Measurements from ENCODE around the gene ARPC5. TPM values are rescaled to one million over a fixed set of nuclear protein-coding genes. Genes with fewer than 3 reads are reported as not detected.
A peak's percentile ranks its signal among the peaks of the same experiment; 100 is the strongest.

ARPC5 gene
- total RNA-seq, 1 donor from 2014 or later: 142 TPM

- intact Hi-C loops (cut with DNase I): no loop called here
Measured at GRCh38 chr1:183595537-183595936, 40.0 kb downstream of the ARPC5 start.

GRCh38 chr1:183593356-183593755 is 42.2 kb downstream of the ARPC5 start:
- ATAC-seq (peak; percentile 48), DNase-seq (ENCODE audit: low spot score) (no peak)
- intact Hi-C loops (cut with DNase I): no loop called here

More at GRCh38 chr1:183595537-183595936, 40.0 kb downstream of the ARPC5 start:
- ATAC-seq: no peak
- DNase-seq (ENCODE audit: low spot score): no peak

DNA sequence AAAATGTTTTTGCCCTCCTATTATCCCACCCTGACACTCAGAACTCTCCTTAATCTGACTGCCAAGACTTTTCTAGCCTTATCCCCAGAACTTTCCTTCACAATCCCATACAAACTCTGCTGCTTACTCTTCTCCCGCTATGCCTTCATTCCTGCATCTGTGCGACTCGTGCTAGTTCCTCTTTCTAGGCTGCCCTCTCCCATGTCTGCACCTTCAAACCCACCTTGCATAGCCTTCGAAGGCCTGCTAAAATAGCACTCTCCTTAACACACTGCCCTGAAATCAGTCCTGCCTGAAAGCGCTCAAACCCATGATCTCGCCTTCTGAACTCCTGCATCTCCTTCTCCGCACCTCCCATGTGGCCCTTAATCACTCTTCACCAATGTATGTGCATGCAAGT is 42.9 kb downstream of the ARPC5 start:
- intact Hi-C loops (cut with DNase I): no loop called here
- ATAC-seq (no peak), DNase-seq (ENCODE audit: low spot score) (no peak)

DNA sequence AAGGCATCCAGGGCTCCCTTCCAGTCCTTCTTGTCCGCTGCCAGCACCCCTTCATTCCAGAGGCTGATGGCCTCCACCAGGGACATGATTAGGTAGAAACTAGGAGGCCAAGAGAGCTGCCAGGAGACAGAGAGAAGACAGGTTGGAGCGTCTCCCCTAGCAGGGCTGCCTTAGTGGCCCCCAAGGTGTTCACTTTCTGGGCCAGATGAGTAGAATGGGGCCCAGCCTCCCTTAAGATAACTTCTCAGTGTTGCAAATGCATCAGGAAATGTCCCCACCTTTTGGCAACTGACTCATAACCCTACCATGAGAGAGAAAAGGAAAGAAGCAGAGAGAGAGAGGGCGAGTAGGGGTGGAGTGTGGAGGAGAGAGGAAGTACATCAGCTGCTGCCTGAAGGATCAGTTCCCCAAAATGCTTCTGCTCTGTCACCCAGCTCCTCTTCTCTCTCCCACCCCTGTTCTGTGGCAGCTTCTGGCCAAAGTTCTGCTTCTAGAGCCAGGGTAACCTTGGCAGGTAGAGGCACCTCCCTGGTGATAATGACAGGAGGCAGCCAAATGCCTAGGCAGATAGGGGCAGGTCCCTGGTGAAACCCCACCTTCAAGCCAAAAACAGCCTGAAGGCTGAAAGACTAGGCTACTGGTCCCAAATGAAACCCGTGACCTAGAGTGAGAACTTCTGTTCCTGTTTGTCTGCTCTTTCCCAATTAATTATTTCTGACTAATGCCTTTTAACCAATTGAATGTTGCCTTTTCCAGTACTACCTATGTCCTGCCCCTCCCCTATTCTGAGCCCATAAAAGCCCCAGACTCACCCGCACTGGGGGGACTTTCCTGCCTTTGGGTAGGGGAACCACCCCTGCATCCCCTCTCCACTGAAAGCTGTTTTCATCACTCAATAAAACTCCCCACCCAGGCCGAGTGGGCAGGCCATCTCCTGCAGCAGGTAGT is 45.1 kb downstream of the ARPC5 start, which contains the start of gene NCF2:
Gene NCF2 (minus strand): TSS at position 216 of the 948 bp plus-strand sequence. CDS start 130 bp downstream, at position 86.
- DNase-seq (ENCODE audit: low spot score): no peak

GRCh38 chr1:183589874-183590243 is 45.7 kb downstream of the ARPC5 start:
- peak; percentile 21 for DNase-seq (ENCODE audit: low spot score)
- ATAC-seq: no peak
- intact Hi-C loops (cut with DNase I): no loop called here

More for the DNA sequence above, 45.1 kb downstream of the ARPC5 start, which contains the start of gene NCF2:
- intact Hi-C loops (cut with DNase I): no loop called here
- ATAC-seq: peak; percentile 86

- no peak for ATAC-seq
- DNase-seq (ENCODE audit: low spot score): no peak
- intact Hi-C loops (cut with DNase I): no loop called here
Measured at GRCh38 chr1:183589384-183589783, 46.2 kb downstream of the ARPC5 start.

DNA sequence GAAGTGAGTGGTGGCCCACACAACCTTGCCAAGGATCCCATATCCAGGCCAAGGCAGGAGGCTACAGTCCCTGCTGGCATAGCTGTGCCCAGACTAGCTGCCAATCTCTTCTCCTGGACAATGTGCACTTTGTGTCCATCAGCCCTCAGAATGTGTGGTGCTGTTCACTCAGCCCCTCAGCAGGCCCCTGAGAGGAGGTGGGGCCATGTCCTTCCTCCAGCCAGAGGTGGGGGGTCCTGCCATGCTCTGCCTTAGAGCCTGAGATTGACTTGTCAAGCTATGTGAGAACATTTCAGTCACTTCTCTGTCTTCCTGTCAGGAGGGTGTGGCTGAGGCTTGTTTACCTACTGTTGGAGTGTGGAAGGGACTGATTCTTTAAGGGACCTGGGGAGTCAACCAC is 46.8 kb downstream of the ARPC5 start:
- intact Hi-C loops (cut with DNase I): no loop called here
- ATAC-seq: no peak
- peak; percentile 41 for DNase-seq (ENCODE audit: low spot score)

DNA sequence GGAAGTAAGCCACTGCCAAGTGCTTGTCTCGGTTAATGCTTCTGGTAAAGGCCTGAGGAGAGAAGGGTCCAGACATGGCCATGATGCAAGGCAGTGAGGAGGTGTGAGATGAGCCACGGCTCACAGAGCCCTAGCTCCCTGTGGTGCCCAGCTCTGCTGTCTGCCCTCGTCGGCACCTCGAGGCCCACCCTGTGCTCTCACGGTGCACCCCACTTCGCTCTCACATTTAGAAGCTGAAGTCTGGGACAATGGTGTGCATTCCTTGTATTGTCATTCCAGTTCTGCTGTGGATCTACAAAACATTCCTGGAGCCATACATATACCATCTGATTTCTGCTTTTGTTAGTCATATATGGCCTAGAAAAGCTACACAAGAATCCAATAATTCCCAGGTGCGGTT is 48.7 kb downstream of the ARPC5 start:
- peak; percentile 25 for DNase-seq (ENCODE audit: low spot score)
- intact Hi-C loops (cut with DNase I): no loop called here
- no peak for ATAC-seq

DNA sequence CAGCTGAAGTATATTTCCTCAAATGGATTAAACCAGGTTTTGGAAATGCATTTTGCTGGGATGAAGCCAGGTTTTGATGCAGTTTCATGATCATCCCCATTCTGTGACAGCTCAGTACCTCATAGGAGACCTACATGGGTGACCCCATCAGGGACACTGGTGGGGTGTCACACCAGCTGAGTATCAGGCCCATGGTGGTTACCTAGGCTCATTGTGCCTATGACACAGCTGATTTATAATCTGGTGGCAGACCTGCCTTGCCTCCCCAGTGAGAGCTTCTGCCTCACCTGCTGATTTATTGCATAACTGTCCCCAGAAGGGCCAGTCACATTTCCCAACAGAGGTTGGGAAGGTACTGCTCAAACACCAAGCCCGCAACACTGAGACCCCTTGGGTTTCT is 49.1 kb downstream of the ARPC5 start:
- DNase-seq (ENCODE audit: low spot score) (peak; percentile 9), ATAC-seq (no peak)
- intact Hi-C loops (cut with DNase I): no loop called here

- intact Hi-C loops (cut with DNase I): no loop called here
- ATAC-seq: no peak
- peak; percentile 21 for DNase-seq (ENCODE audit: low spot score)
Measured at GRCh38 chr1:183585038-183585437, 50.5 kb downstream of the ARPC5 start.

GRCh38 chr1:183584147-183584546 is 51.4 kb downstream of the ARPC5 start:
- peak; percentile 15 for DNase-seq (ENCODE audit: low spot score)
- intact Hi-C loops (cut with DNase I): no loop called here
- no peak for ATAC-seq

DNA sequence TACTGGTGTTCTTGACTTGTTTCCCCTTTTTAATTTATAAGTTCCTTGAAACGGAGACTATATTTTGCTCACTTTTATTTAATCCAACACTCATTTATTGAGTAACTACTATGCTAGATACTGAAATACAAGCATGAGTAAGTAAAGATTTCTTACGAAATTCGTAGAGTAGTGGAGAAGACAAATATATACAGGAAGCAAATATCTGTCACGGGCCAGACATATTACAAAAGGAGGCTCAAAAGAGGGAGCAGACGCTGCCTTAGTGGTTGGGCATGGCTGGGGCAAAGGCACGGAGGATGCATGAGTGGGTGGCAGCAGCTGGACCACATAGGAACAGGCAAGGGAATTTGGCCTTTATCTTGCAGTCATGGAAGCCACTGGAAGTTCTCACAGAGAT is 52.1 kb downstream of the ARPC5 start:
- ATAC-seq (peak; percentile 38), DNase-seq (ENCODE audit: low spot score) (peak; percentile 43)
- intact Hi-C loops (cut with DNase I): no loop called here

GRCh38 chr1:183582021-183582713 is 53.4 kb downstream of the ARPC5 start:
- intact Hi-C loops (cut with DNase I): no loop called here

DNA sequence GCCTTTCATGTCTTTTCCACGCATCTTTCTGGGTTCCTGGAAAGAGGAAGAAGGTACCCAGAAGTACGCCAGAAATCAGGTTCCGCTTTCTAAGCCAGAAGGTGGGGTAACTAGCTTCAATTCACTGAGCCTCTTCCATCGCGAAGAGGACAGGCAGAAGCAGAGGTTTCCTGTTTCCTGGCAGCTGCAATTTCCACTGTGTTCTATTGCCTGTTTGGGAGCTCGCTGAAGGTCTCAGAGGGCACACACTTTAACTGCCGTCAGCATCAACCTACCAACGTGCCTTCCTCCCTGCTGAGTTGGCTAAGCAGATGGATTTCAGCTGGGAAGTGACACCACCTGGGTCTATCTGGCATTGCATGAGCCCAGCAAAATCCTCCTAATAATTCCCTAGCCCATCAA is 55.3 kb downstream of the ARPC5 start:
- DNase-seq (ENCODE audit: low spot score): peak; percentile 53
- intact Hi-C loops (cut with DNase I): no loop called here
- peak; percentile 67 for ATAC-seq

More at GRCh38 chr1:183582021-183582713, 53.4 kb downstream of the ARPC5 start:
- no peak for ATAC-seq
- DNase-seq (ENCODE audit: low spot score): peak; percentile 43

GRCh38 chr1:183578856-183579255 is 56.7 kb downstream of the ARPC5 start:
- no peak for DNase-seq (ENCODE audit: low spot score)
- intact Hi-C loops (cut with DNase I): no loop called here
- ATAC-seq: no peak

GRCh38 chr1:183577897-183578465 is 57.6 kb downstream of the ARPC5 start:
- intact Hi-C loops (cut with DNase I): no loop called here
- ATAC-seq (no peak), DNase-seq (ENCODE audit: low spot score) (peak; percentile 26)

- intact Hi-C loops (cut with DNase I): no loop called here
- ATAC-seq: no peak
- DNase-seq (ENCODE audit: low spot score): peak; percentile 36
Measured at GRCh38 chr1:183576537-183576936, 59.0 kb downstream of the ARPC5 start.

GRCh38 chr1:183575606-183576005 is 60.0 kb downstream of the ARPC5 start:
- ATAC-seq: no peak
- intact Hi-C loops (cut with DNase I): no loop called here
- peak; percentile 43 for DNase-seq (ENCODE audit: low spot score)

DNA sequence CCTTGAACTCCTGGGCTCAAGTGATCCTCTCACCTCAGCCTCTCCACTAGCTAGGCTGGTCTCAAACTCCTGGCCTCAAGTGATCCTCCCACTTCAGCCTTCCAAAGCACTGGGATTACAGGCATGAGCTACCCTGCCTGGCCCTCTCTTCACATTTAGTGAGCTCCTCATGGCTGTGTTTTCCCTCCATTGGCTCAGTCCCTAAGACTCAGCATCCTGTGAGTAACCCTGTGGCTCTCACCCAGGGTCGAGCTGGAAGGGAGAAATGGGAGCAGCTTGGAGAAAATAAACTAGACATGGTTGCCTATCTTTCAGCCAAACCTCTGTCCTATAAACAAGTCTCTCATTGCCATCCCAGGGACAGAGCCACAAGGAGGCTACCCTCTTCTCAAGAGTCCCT is 62.9 kb downstream of the ARPC5 start:
- intact Hi-C loops (cut with DNase I): no loop called here
- DNase-seq (ENCODE audit: low spot score) (no peak), ATAC-seq (no peak)
